Measurements from ENCODE around the gene TMLHE. TPM values are rescaled to one million over a fixed set of nuclear protein-coding genes. Genes with fewer than 3 reads are reported as not detected.

The TMLHE gene
- 7.5 and 8.7 TPM in 2 replicates for total RNA-seq

GRCh38 chrX:155612312-155613224, at the start of gene TMLHE, which contains the start of gene SPRY3:
Gene TMLHE, minus strand, starts transcription at chrX:155612952. Its CDS starts 67,676 bp downstream, at chrX:155545276.
Gene SPRY3, plus strand, starts transcription at chrX:155612586.

GRCh38 chrX:155458471-155458870, 154.3 kb downstream of the TMLHE start, which contains the start of gene F8A3:
Gene F8A3, minus strand, starts transcription at chrX:155458620. Its CDS starts 20 bp downstream, at chrX:155458600.

Other genes with a start within 250 kb of the TMLHE start
- not detected in 2 replicates for gene F8A2, start 230.9 kb downstream of the TMLHE start, total RNA-seq
- gene F8A3, start 154.3 kb downstream of the TMLHE start, total RNA-seq, result 0.52 and 0.65 TPM in 2 replicates
- gene SPRY3, start 366 bp downstream of the TMLHE start, total RNA-seq, result 1.6 TPM in 2 replicates

Data from dermis lymphatic vessel endothelial cell (primary cell).